GM19372 (cell line): ENCODE measurements around the gene ARPC1B.
A peak's percentile ranks its signal among the peaks of the same experiment; 100 is the strongest.
"Not testable (repeated sequence)": the region's sequence is repeated elsewhere in the genome, so short reads cannot be mapped to it uniquely, and the experiment has no call there.

Experiments
- ATAC-seq: cut with Tn5 transposase; IDR thresholded peaks from one replicate; pipeline ENCODE4 v1.9.1; 2021; ENCODE audit warnings: mild to moderate bottlenecking, low read depth, moderate library complexity; ENCODE audit not compliant: unreplicated experiment

The ARPC1B gene

GRCh38 chr7:99374111-99375064, at the start of gene ARPC1B:
ARPC1B (plus strand) TSS chr7:99374730; CDS start chr7:99385715, 10,985 bp downstream.
- peak; percentile 55 for ATAC-seq

- ATAC-seq: no peak
These were observed 49.5 kb upstream of the ARPC1B start for GRCh38 chr7:99325001-99325493.

- ATAC-seq: peak; percentile 93
These were observed 48.7 kb upstream of the ARPC1B start, which contains the start of gene ARPC1A for GRCh38 chr7:99325592-99326407. ARPC1A (plus strand) TSS chr7:99325898; CDS start chr7:99333354, 7,456 bp downstream.

- ATAC-seq: no peak
These were observed 48.1 kb upstream of the ARPC1B start for GRCh38 chr7:99326408-99326782.

- not testable (repeated sequence) for ATAC-seq
These were observed 44.1 kb upstream of the ARPC1B start for GRCh38 chr7:99330314-99330961.

- no peak for ATAC-seq
These were observed 43.5 kb upstream of the ARPC1B start for GRCh38 chr7:99331002-99331401.

- ATAC-seq: no peak
These were observed 34.9 kb upstream of the ARPC1B start for GRCh38 chr7:99339595-99339994.

GRCh38 chr7:99340659-99341058, 33.9 kb upstream of the ARPC1B start:
- no peak for ATAC-seq

GRCh38 chr7:99344061-99344647, 30.4 kb upstream of the ARPC1B start:
- ATAC-seq: no peak

- not testable (repeated sequence) for ATAC-seq
These were observed 23.9 kb upstream of the ARPC1B start for GRCh38 chr7:99350641-99351040.

GRCh38 chr7:99352247-99352646, 22.3 kb upstream of the ARPC1B start:
- ATAC-seq: no peak

- ATAC-seq: no peak
These were observed 19.4 kb upstream of the ARPC1B start for GRCh38 chr7:99355098-99355497.

GRCh38 chr7:99357701-99358490, 16.6 kb upstream of the ARPC1B start:
- no peak for ATAC-seq

GRCh38 chr7:99358521-99358920, 16.0 kb upstream of the ARPC1B start:
- not testable (repeated sequence) for ATAC-seq

GRCh38 chr7:99359465-99360154, 14.9 kb upstream of the ARPC1B start:
- ATAC-seq: no peak

GRCh38 chr7:99362801-99363200, 11.7 kb upstream of the ARPC1B start:
- ATAC-seq: no peak

- no peak for ATAC-seq
These were observed 11.2 kb upstream of the ARPC1B start for GRCh38 chr7:99363286-99363685.

GRCh38 chr7:99365318-99366141, 9.0 kb upstream of the ARPC1B start:
- no peak for ATAC-seq
